Stimulated activated naive CD4-positive, alpha-beta T cell (primary cell): ENCODE results near the gene PTX4.
A peak's percentile ranks its signal among the peaks of the same experiment; 100 is the strongest.

ENCODE experiments used
- DNase-seq, 6 experiments: peaks; one replicate each; lab custom pipeline; 2025; lab: John Stamatoyannopoulos, UW

PTX4 gene

GRCh38 chr16:1488619-1489018 is at the start of gene PTX4:
Gene PTX4 (minus strand): TSS chr16:1488944. CDS start chr16:1488909, 35 bp downstream.
- DNase-seq, result no peak

GRCh38 chr16:1537763-1538289 is 49.1 kb upstream of the PTX4 start:
- DNase-seq, result peak in 5 of 6 experiments; percentile 22 to 43 (median 29)

GRCh38 chr16:1537138-1537577 is 48.4 kb upstream of the PTX4 start:
- DNase-seq, result no peak

DNA sequence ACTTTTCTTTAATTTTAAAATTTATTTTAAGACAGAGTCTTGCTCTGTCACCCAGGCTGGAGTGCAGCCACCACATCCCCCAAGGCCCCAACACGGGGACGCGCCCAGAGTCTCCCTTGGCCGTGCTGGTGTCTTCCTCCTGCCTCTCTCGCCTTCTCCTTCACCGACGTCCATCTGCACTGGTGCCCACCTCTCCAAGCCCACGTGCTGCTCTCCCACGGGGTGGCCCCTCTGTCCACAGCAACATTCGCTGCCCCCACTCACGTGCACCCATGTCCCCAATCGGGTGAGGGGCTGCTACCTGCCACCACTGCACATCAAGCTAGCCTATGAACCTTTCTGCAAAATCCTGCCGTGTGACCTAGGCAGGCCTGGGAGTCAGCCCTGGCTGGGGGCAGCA is 47.9 kb upstream of the PTX4 start:
- DNase-seq, result no peak

- peak in 4 of 6 experiments; percentile 39 to 58 (median 48) for DNase-seq
Observed at GRCh38 chr16:1535391-1536291, 46.9 kb upstream of the PTX4 start.

DNA sequence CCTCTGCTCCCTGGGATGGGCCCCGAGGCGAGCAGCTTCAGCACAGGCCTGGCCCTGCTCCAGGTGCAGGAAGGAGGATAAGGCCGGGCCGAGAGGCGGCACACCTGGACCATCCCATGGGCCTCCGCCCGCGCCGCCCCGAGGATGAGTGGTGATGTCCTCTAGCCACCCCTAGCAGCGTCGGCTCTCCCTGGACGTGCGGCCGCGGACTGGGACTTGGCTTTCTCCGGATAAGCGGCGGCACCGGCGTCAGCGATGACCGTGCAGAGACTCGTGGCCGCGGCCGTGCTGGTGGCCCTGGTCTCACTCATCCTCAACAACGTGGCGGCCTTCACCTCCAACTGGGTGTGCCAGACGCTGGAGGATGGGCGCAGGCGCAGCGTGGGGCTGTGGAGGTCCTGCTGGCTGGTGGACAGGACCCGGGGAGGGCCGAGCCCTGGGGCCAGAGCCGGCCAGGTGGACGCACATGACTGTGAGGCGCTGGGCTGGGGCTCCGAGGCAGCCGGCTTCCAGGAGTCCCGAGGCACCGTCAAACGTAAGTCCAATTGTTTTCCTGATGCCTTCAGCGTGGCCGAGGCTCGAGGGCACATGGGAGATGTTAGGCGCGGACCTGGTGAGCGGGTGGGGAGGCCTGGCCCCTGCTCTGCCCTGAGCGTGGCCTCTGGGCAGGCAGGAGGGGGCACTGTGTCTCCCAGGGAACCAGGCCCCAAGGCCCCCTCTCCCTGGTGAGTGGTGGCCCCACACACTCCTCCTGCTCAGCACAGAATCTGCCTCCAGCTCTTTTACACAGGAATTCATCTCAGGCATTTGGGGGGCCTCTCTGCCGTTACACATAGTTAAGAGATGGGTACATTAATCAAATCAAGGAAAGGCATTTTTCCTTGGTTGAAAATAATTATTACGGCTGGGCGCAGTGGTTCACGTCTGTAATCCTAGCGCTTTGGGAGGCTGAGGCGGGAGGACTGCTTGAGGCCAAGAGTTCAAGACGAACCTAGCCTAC is 45.6 kb upstream of the PTX4 start:
- no peak for DNase-seq

GRCh38 chr16:1533443-1533951 is 44.8 kb upstream of the PTX4 start, which contains the start of gene TMEM204:
Gene TMEM204 (plus strand): TSS chr16:1533666. CDS start chr16:1534276, 610 bp downstream.
- DNase-seq, result peak in 4 of 6 experiments; percentile 17 to 58 (median 50)

DNA sequence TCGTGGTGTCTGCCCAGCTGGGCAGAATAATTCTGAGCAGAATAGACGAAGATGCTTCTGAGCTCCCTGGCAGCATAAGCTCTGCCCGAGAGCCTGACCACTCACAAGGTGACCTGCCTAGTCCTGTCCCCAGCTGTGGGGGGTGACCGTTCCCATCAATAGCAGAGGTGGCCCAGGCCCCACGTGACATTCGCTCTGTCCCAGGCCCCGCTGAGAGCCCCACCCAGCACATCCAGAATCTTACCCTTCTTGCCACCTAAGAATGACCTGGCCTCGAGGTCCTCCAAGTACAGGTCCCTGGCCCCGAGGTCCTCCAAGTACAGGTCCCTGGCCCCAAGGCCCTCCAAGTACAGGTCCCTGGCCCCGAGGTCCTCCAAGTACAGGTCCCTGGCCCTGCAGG is 44.0 kb upstream of the PTX4 start:
- no peak for DNase-seq

- no peak for DNase-seq
Observed at GRCh38 chr16:1532081-1532760, 43.5 kb upstream of the PTX4 start.

DNA sequence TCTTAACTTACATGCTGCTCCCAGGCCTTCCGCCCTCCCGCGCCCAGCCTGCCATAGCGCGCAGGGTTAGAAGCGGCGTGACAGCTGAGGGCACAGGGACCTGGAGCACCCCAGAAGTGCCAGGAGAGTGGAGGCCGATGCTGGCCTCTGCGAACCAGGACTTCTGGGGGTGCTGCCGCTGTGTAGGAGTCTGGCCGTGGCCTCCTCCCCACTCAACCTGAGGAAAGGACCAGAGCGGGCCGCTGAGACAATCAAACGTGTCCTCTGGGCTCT is 42.8 kb upstream of the PTX4 start:
- no peak for DNase-seq

DNA sequence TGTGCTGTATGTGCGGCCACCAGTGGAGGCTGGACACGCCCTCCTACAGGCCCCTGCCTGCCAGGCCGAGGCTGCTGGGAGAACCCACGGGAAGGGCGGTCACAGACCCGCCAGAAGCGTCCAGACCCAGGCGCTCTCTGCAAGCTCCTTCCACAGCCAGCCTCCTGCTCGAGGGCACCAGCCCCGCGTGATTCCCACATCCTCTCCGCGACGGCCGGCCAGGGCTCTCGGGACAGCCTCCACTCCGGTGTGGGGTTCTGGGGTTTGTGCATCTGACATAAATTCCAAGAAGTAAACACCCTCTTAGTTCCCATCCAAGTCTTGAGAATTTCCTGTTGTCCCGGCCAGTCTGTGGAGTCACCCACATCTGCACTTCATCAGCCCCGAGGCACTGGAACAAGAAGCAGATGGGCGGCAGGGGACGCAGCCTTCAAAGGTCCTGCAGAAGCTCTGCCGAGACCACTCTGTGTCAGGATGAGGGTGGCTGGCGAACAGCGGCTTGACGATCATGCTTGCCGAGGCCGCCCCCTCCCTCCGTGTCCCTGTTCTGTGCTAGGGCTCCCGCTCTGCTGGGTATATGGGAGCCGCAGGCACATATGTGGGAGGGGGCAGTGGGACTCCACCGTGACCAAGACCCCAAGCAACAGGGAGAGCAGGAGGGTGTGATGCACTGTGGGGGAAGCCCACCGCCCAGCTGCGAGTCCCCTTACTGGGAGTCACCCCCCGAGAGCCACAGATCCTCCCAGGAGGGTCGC is 42.3 kb upstream of the PTX4 start:
- DNase-seq, result no peak

DNA sequence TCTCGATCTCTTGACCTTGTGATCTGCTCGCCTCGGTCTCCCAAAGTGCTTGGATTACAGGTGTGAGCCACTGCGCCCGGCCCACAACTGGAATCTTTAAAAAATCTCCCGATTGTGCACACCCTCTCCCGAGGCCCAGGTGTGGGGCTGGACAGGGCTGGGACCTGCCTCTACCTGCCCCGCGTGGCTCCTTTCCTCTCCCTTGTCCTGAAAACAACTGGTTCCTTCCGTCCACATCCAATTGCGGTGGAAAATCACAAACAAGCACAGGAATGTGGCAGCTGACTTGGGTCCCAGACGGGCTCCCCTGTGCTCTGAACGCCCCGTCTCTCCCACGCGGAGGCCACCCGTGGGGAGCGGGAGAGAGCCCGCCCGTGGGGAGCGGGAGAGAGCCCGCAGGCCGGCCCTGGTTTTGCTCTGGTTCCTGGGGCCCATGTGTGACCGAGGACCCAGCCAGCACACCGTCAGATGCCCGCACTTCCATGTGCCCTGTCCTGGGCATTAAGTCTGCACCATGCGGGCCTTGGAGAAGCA is 41.7 kb upstream of the PTX4 start:
- DNase-seq, result no peak

DNA sequence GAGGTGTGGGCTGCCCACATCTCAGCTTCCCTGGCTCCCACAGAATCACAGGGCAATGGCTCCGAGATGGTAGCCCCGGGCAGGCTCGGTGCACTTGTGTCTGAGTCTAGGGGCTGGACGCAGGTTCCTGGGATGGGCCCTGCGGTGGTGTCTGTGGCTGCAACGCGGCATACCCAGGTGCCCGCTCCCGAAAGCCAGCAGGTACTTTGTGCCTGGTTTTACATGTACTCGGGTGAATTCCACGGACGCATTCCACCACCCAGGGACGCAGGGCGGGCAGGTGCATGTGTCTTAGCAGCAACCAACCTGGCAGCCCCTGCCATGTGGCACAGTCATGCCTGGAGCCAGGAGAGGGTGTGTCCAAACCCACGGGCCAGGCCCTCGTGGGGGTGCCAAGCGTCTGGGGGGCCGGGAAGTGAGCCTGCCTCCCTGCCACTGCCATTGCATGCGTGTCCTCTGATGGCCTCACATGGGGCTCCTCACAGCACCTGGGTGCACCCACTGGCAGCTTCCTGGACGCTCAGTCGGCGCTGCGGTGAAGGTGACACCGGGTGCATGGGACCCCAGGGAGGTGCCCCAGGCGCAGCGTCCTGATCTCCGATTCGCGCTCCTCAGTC is 40.3 kb upstream of the PTX4 start:
- no peak for DNase-seq

GRCh38 chr16:1527836-1528811 is 39.4 kb upstream of the PTX4 start:
- DNase-seq, result no peak

- peak; percentile 20 to 62 (median 27) for DNase-seq
Observed at GRCh38 chr16:1526608-1527555, 38.1 kb upstream of the PTX4 start.

DNA sequence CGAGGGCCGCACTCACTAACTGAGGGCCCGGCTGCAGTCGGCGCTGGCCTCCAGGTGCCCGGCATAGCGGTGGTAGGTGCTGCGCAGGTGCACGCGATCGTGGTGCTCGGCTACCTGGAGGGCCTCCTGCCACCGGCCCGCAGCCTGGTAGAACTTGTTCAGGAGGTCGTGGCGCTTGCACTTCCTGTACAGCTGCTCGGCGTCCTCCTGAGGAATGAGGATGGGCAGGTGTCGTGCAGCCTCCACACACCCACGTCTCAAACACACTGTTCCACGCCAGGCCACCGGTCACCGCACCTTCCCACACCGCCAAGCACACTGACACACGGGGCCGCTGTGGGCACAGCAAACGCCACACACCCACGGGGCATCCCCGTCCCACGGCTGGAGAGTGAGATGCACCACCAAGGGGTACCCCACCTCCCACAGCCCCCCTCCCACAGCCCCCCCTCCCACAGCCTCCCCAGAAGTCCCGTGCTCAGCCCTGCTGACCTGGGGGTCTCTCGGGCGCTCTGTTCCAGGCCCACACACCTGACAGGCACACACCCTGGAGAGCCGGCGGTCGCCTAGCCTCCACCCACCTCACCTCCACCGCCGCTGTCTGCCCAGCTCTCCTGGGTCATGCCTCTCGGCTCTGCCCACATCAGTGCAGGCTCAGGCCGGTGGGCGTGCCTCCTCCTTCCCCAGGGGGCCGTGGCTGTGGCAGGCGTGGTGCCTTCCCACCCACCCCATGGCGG is 37.3 kb upstream of the PTX4 start:
- DNase-seq, result peak in 3 of 6 experiments; percentile 16 to 35 (median 27)

- DNase-seq, result no peak
Observed at GRCh38 chr16:1524366-1524765, 35.6 kb upstream of the PTX4 start.
